Umbilical cord (tissue), 2 donors: Measurements from ENCODE around the gene MOCS3. TPM values are rescaled to one million over a fixed set of nuclear protein-coding genes. Genes with fewer than 3 reads are reported as not detected.
"Not testable (repeated sequence)": the region's sequence is repeated elsewhere in the genome, so short reads cannot be mapped to it uniquely, and the experiment has no call there.

ENCODE experiments used
- DNase-seq: peaks from one replicate; pipeline ENCODE4 v3.0.0-alpha.2; 2015; ENCODE audit warnings: low spot score
- total RNA-seq: library from RNA; depleted of rRNA; stranded (reverse); fragments of >200 nt; gene quantifications from one replicate; pipeline ENCODE4 v1.2.3, GENCODE V29; 2014; ENCODE audit warnings: low replicate concordance; ENCODE audit not compliant: insufficient read depth

The MOCS3 gene
- total RNA-seq, 1 donor from 2014 or later: 10.4 TPM

- DNase-seq: no peak
Observed at GRCh38 chr20:50932016-50932485, 26.6 kb upstream of the MOCS3 start.

- DNase-seq: no peak
Observed at GRCh38 chr20:50932691-50933280, 25.8 kb upstream of the MOCS3 start.

GRCh38 chr20:50933589-50933988 is 25.0 kb upstream of the MOCS3 start:
- no peak for DNase-seq

- no peak for DNase-seq
Observed at GRCh38 chr20:50943069-50943468, 15.5 kb upstream of the MOCS3 start.

GRCh38 chr20:50948132-50948785 is 10.4 kb upstream of the MOCS3 start:
- no peak for DNase-seq

GRCh38 chr20:50953196-50953595 is 5.4 kb upstream of the MOCS3 start:
- no peak for DNase-seq

GRCh38 chr20:50953821-50954220 is 4.8 kb upstream of the MOCS3 start:
- DNase-seq: no peak

- DNase-seq: no peak
Observed at GRCh38 chr20:50957276-50957675, 1.3 kb upstream of the MOCS3 start.

- peak; percentile 94 for DNase-seq
Observed at GRCh38 chr20:50957798-50958614, 612 bp upstream of the MOCS3 start, which contains the start of gene DPM1. TSS of gene DPM1 (minus strand) at chr20:50958532. CDS start at chr20:50958523, 9 bp downstream.

- no peak for DNase-seq
Observed at GRCh38 chr20:50959543-50960126, 1.0 kb downstream of the MOCS3 start.

GRCh38 chr20:50967586-50967985 is 9.0 kb downstream of the MOCS3 start:
- no peak for DNase-seq

- DNase-seq: no peak
Observed at GRCh38 chr20:50968289-50968688, 9.7 kb downstream of the MOCS3 start.

GRCh38 chr20:50969435-50969834 is 10.8 kb downstream of the MOCS3 start:
- no peak for DNase-seq

- DNase-seq: no peak
Observed at GRCh38 chr20:50969912-50970311, 11.3 kb downstream of the MOCS3 start.

- no peak for DNase-seq
Observed at GRCh38 chr20:50975701-50976330, 17.2 kb downstream of the MOCS3 start.

GRCh38 chr20:50977066-50978021 is 18.7 kb downstream of the MOCS3 start:
- DNase-seq: no peak

GRCh38 chr20:50978533-50978932 is 19.9 kb downstream of the MOCS3 start:
- DNase-seq: not testable (repeated sequence)

GRCh38 chr20:50980071-50980681 is 21.6 kb downstream of the MOCS3 start:
- peak; percentile 46 for DNase-seq

- peak; percentile 62 for DNase-seq
Observed at GRCh38 chr20:50980851-50981713, 22.5 kb downstream of the MOCS3 start.
